Measurements from ENCODE around the gene ACP7.

- TF ChIP-seq RAD21 (conservative IDR thresholded peaks at IDR 0.05 in 1 of 2, IDR thresholded peaks at IDR 0.05 in 1 of 2) (no peak), CTCF (IDR thresholded peaks at IDR 0.05) (no peak), POLR2A (IDR thresholded peaks at IDR 0.05; ENCODE audit: low read length) (no peak), BHLHE40 (IDR thresholded peaks at IDR 0.05; ENCODE audit: low read depth, low read length) (no peak), NFE2L2 (conservative IDR thresholded peaks at IDR 0.05; ENCODE audit: low read length) (no peak), EP300 (IDR thresholded peaks at IDR 0.05) (no peak)
These were observed 47.6 kb upstream of the ACP7 start for GRCh38 chr19:39036581-39036980.

All from A549 (cell line).